Stimulated activated CD8-positive, alpha-beta memory T cell treated with anti-CD3 and anti-CD28 coated beads, Interleukin-7, amount 100 ng/mL, for 1 hour (primary cell): ENCODE data around the gene VPS26C.

Experiments used
- DNase-seq, 2 donors: peaks; one replicate each; pipeline ENCODE4 v3.0.0-alpha.2; 2020; ENCODE audit warnings: low read depth in 2 of 2

Gene VPS26C

GRCh38 chr21:37202221-37203110 lies 64.7 kb downstream of the VPS26C start:
- DNase-seq: no peak

GRCh38 chr21:37200641-37201480 lies 66.3 kb downstream of the VPS26C start:
- DNase-seq: no peak

GRCh38 chr21:37199057-37199924 lies 67.8 kb downstream of the VPS26C start:
- no peak for DNase-seq

- no peak for DNase-seq
Observed at GRCh38 chr21:37197746-37198145, 69.4 kb downstream of the VPS26C start.

- DNase-seq: no peak
Observed at GRCh38 chr21:37196847-37197246, 70.3 kb downstream of the VPS26C start.

- no peak for DNase-seq
Observed at GRCh38 chr21:37195610-37196009, 71.5 kb downstream of the VPS26C start.

GRCh38 chr21:37195059-37195458 lies 72.1 kb downstream of the VPS26C start:
- DNase-seq: no peak

GRCh38 chr21:37193676-37194075 lies 73.5 kb downstream of the VPS26C start:
- no peak for DNase-seq

- no peak for DNase-seq
Observed at GRCh38 chr21:37193006-37193405, 74.1 kb downstream of the VPS26C start.

GRCh38 chr21:37192019-37192418 lies 75.1 kb downstream of the VPS26C start:
- no peak for DNase-seq

- DNase-seq: no peak
Observed at GRCh38 chr21:37188825-37189224, 78.3 kb downstream of the VPS26C start.

GRCh38 chr21:37186983-37187382 lies 80.2 kb downstream of the VPS26C start:
- no peak for DNase-seq

- DNase-seq: no peak
Observed at GRCh38 chr21:37184784-37185593, 82.1 kb downstream of the VPS26C start.

- no peak for DNase-seq
Observed at GRCh38 chr21:37183749-37184148, 83.4 kb downstream of the VPS26C start.

GRCh38 chr21:37182222-37182621 lies 84.9 kb downstream of the VPS26C start:
- no peak for DNase-seq

- no peak for DNase-seq
Observed at GRCh38 chr21:37181059-37181458, 86.1 kb downstream of the VPS26C start.

GRCh38 chr21:37176716-37177115 lies 90.4 kb downstream of the VPS26C start:
- DNase-seq: no peak
